Measurements from ENCODE around the gene NEMP1.

DNA sequence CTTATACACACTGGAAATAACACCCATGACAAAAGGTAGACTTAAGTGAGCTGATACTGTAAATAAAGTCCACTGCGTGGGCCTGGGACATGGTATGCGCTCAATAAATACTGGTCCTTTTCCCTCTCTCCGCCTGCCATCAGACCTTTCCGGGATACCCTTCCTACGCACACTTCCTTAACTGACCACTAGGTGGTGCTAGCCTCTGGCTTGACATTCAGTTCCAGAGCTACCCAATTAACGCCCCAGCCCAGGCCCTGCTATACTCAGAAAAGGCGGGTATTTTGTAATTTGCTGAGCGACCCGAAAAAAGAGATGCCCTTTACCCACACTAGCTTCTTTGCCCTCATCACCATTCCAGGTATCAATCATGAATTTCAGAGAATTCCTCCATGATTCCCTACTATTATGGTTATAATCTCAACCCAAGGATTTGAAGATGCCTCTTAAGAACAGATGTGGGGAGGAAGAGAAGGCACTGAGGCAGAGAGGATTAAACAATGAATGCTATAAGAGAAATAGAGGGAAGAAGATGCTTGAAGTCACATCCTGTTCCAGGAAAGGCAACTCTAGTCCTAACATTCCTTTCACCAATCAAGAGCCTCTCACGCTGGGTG lies 45.8 kb upstream of the NEMP1 start:
- TF ChIP-seq CTCF (conservative IDR thresholded peaks at IDR 0.05; ENCODE audit: low read depth, low read length) (peak; percentile 93), EZH2phosphoT487 (IDR thresholded peaks at IDR 0.05; ENCODE audit: borderline replicate concordance, low read length) (no peak)
